Measurements from ENCODE around the gene SPATA24. TPM values are rescaled to one million over a fixed set of nuclear protein-coding genes. Genes with fewer than 3 reads are reported as not detected.
A peak's percentile ranks its signal among the peaks of the same experiment; 100 is the strongest.

The SPATA24 gene
- total and polyA plus RNA-seq, 2 of the 13 experiments (the other 11 are each of a cell fraction or from before 2014, with no cell fraction given): 6.0 to 11.1 TPM

DNA sequence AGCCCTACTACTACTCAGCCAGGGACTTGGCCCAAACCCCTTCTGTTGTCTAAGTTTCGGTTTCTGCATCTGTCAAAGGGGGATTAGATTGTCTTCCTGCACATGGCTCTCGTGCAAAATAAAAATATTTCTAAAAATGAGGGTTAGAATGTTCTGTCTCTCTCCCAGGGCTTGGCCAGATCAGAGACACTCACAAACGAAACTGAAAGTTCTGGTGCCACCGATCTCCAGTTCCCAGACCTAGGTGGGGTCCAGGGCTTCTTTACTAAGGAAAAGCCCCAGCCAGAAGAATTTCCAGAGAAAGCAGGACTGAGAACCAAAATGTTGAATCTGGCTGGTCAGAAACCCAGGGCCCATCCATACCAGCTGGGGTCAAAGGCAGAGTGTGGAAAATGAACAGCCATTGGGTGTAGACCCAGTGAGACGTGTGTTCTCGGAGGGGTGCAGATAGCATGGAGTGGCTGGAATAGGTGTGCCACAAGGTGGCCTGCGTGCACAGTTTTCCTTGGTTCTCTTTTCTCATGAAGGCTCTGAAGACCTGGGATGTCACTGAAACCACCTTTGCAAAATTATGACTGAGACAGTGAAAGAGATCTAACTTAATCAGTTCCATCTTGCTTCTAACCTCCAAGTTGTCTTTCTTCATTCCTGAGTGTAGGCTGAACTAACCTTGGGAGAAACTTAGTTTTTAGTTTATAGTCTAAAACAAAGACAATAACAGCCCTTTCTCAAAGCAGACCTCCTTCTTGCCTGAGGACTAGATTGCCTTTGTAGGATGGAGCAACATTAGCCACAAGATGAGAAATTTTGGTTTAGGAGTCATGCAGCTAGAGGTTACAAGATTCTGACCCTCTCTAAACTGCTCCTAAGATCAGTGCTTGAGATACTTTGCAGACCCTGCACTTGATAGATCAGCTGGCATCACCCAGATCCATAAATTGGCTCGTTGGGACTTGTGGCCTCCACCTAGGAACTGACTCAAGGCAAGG, 18.5 kb downstream of the SPATA24 start (continued):
- TF ChIP-seq ZNF546 (CRISPR knock-in tag; conservative IDR thresholded peaks at IDR 0.05): no peak
- TF ChIP-seq ZFYVE20 (CRISPR knock-in tag; IDR thresholded peaks at IDR 0.05; ENCODE audit: borderline replicate concordance, low read depth): no peak
- TF ChIP-seq TOPORS (CRISPR knock-in tag; IDR thresholded peaks at IDR 0.05): no peak
- TF ChIP-seq, protein P1, sequence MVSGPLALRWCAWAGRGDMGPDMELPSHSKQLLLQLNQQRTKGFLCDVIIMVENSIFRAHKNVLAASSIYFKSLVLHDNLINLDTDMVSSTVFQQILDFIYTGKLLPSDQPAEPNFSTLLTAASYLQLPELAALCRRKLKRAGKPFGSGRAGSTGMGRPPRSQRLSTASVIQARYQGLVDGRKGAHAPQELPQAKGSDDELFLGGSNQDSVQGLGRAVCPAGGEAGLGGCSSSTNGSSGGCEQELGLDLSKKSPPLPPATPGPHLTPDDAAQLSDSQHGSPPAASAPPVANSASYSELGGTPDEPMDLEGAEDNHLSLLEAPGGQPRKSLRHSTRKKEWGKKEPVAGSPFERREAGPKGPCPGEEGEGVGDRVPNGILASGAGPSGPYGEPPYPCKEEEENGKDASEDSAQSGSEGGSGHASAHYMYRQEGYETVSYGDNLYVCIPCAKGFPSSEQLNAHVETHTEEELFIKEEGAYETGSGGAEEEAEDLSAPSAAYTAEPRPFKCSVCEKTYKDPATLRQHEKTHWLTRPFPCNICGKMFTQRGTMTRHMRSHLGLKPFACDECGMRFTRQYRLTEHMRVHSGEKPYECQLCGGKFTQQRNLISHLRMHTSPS (CRISPR knock-in tag; IDR thresholded peaks at IDR 0.05; ENCODE audit: low read depth): no peak
- no peak for TF ChIP-seq ZNF17 (CRISPR knock-in tag; IDR thresholded peaks at IDR 0.05)
- TF ChIP-seq ZNF703 (CRISPR knock-in tag; IDR thresholded peaks at IDR 0.05; ENCODE audit: borderline replicate concordance): no peak
- no peak for TF ChIP-seq STAT5B (CRISPR knock-in tag; IDR thresholded peaks at IDR 0.05)
- no peak for TF ChIP-seq ZNF782 (CRISPR knock-in tag; IDR thresholded peaks at IDR 0.05; ENCODE audit: borderline replicate concordance)
- TF ChIP-seq, protein P2, sequence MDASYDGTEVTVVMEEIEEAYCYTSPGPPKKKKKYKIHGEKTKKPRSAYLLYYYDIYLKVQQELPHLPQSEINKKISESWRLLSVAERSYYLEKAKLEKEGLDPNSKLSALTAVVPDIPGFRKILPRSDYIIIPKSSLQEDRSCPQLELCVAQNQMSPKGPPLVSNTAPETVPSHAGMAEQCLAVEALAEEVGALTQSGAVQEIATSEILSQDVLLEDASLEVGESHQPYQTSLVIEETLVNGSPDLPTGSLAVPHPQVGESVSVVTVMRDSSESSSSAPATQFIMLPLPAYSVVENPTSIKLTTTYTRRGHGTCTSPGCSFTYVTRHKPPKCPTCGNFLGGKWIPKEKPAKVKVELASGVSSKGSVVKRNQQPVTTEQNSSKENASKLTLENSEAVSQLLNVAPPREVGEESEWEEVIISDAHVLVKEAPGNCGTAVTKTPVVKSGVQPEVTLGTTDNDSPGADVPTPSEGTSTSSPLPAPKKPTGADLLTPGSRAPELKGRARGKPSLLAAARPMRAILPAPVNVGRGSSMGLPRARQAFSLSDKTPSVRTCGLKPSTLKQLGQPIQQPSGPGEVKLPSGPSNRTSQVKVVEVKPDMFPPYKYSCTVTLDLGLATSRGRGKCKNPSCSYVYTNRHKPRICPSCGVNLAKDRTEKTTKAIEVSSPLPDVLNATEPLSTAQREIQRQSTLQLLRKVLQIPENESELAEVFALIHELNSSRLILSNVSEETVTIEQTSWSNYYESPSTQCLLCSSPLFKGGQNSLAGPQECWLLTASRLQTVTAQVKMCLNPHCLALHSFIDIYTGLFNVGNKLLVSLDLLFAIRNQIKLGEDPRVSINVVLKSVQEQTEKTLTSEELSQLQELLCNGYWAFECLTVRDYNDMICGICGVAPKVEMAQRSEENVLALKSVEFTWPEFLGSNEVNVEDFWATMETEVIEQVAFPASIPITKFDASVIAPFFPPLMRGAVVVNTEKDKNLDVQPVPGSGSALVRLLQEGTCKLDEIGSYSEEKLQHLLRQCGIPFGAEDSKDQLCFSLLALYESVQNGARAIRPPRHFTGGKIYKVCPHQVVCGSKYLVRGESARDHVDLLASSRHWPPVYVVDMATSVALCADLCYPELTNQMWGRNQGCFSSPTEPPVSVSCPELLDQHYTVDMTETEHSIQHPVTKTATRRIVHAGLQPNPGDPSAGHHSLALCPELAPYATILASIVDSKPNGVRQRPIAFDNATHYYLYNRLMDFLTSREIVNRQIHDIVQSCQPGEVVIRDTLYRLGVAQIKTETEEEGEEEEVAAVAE (CRISPR knock-in tag; IDR thresholded peaks at IDR 0.05; ENCODE audit: borderline replicate concordance): peak; percentile 26; the same call in 1 of the 2 replicates
- TF ChIP-seq TARDBP (CRISPR knock-in tag; IDR thresholded peaks at IDR 0.05): no peak
- no peak for TF ChIP-seq ZNF224 (CRISPR knock-in tag; IDR thresholded peaks at IDR 0.05)
- no peak for TF ChIP-seq RBAK (CRISPR knock-in tag; IDR thresholded peaks at IDR 0.05)
- TF ChIP-seq ZNF121 (CRISPR knock-in tag; IDR thresholded peaks at IDR 0.05): no peak
- TF ChIP-seq ZBTB38 (CRISPR knock-in tag; IDR thresholded peaks at IDR 0.05): no peak
- no peak for TF ChIP-seq NR2F1 (CRISPR knock-in tag; IDR thresholded peaks at IDR 0.05)
- no peak for TF ChIP-seq KDM5A (IDR thresholded peaks at IDR 0.05; ENCODE audit: borderline replicate concordance, low read length)
- TF ChIP-seq CEBPB (IDR thresholded peaks at IDR 0.05; ENCODE audit: borderline replicate concordance, low read depth, low read length): no peak
- TF ChIP-seq ZNF441 (CRISPR knock-in tag; IDR thresholded peaks at IDR 0.05; ENCODE audit: borderline replicate concordance): no peak
- TF ChIP-seq, protein P3, sequence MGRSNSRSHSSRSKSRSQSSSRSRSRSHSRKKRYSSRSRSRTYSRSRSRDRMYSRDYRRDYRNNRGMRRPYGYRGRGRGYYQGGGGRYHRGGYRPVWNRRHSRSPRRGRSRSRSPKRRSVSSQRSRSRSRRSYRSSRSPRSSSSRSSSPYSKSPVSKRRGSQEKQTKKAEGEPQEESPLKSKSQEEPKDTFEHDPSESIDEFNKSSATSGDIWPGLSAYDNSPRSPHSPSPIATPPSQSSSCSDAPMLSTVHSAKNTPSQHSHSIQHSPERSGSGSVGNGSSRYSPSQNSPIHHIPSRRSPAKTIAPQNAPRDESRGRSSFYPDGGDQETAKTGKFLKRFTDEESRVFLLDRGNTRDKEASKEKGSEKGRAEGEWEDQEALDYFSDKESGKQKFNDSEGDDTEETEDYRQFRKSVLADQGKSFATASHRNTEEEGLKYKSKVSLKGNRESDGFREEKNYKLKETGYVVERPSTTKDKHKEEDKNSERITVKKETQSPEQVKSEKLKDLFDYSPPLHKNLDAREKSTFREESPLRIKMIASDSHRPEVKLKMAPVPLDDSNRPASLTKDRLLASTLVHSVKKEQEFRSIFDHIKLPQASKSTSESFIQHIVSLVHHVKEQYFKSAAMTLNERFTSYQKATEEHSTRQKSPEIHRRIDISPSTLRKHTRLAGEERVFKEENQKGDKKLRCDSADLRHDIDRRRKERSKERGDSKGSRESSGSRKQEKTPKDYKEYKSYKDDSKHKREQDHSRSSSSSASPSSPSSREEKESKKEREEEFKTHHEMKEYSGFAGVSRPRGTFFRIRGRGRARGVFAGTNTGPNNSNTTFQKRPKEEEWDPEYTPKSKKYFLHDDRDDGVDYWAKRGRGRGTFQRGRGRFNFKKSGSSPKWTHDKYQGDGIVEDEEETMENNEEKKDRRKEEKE (IDR thresholded peaks at IDR 0.05): no peak
- no peak for TF ChIP-seq ZNF282 (IDR thresholded peaks at IDR 0.05; ENCODE audit: partially characterized antibody)

Measured in HepG2 (cell line).